NB4 (cell line): ENCODE results near the gene SPOP.
A peak's percentile ranks its signal among the peaks of the same experiment; 100 is the strongest.

Experiments
- DNase-seq: peaks from one replicate; pipeline ENCODE4 v3.0.0; 2010; ENCODE audit warnings: low read depth
- H3K4me3 ChIP-seq: one replicate; pipeline ENCODE4 v1.5.1; 2011; ENCODE audit warnings: mild to moderate bottlenecking, low read depth, low read length, moderate library complexity
- CTCF ChIP-seq: IDR thresholded peaks from one replicate; pipeline ENCODE4 v1.5.1; 2012; ENCODE audit warnings: low read depth, low read length
- MAX ChIP-seq: IDR thresholded peaks from 2 replicates; pipeline ENCODE4 v1.6.1; 2011; ENCODE audit warnings: low read depth, low read length
- MYC ChIP-seq: IDR thresholded peaks from 2 replicates; pipeline ENCODE4 v1.6.1; 2011; ENCODE audit warnings: low read depth, low read length
- POLR2A ChIP-seq: IDR thresholded peaks from 2 replicates; pipeline ENCODE4 v1.6.1; 2011; ENCODE audit warnings: mild to moderate bottlenecking; ENCODE audit not compliant: insufficient read length; ENCODE audit errors: extremely low read depth

SPOP gene

GRCh38 chr17:49698005-49698404, 20.1 kb upstream of the SPOP start:
- H3K4me3 ChIP-seq: no peak overlapping the region
- DNase-seq: no peak
- TF ChIP-seq POLR2A (no peak), MYC (no peak), CTCF (no peak), MAX (no peak)

- TF ChIP-seq MAX (no peak), MYC (no peak), CTCF (no peak), POLR2A (no peak)
- H3K4me3 ChIP-seq: no peak overlapping the region
- peak; percentile 80 for DNase-seq
Observed at GRCh38 chr17:49696233-49696761, 18.4 kb upstream of the SPOP start.

- no peak for DNase-seq
- TF ChIP-seq CTCF (no peak), MYC (no peak), POLR2A (no peak)
- no peak overlapping the region for H3K4me3 ChIP-seq
Observed at GRCh38 chr17:49695698-49696232, 17.9 kb upstream of the SPOP start.

- TF ChIP-seq CTCF (peak; percentile 87), MYC (no peak; the same call in 1 of the 2 replicates)
- no peak overlapping the region for H3K4me3 ChIP-seq
- DNase-seq: peak; percentile 71
Observed at GRCh38 chr17:49694847-49695697, 17.2 kb upstream of the SPOP start.

- TF ChIP-seq MYC (no peak), POLR2A (no peak), CTCF (no peak), MAX (no peak)
- DNase-seq: no peak
- H3K4me3 ChIP-seq: no peak overlapping the region
Observed at GRCh38 chr17:49692751-49693150, 14.9 kb upstream of the SPOP start.

- TF ChIP-seq POLR2A (no peak), CTCF (no peak), MYC (no peak), MAX (no peak)
- H3K4me3 ChIP-seq: no peak overlapping the region
- DNase-seq: no peak
Observed at GRCh38 chr17:49691677-49692191, 13.8 kb upstream of the SPOP start.
